H1 (cell line): Measurements from ENCODE around the gene FAM114A2. TPM values are rescaled to one million over a fixed set of nuclear protein-coding genes. Genes with fewer than 3 reads are reported as not detected.

Experiments
- CTCF ChIA-PET: fragments of 300-600 bp; sonication (Branson Sonifier 250); formaldehyde crosslinking; loops from one replicate; lab custom pipeline; 2021; ENCODE audit not compliant: partially characterized antibody; lab: Charles Lee
- POLR2A ChIA-PET: fragments of 300-600 bp; sonication (Branson Sonifier 250); formaldehyde crosslinking; loops from one replicate; lab custom pipeline; 2021; ENCODE audit warnings: inconsistent platforms; ENCODE audit not compliant: partially characterized antibody; lab: Charles Lee
- DNase-seq, 2 experiments: peaks; one replicate each; pipeline versions ENCODE4 v3.0.0 to v3.0.0-alpha.2; 2010 to 2022; ENCODE audit warnings: low spot score in 2 of 2, low read depth in 1 of 2, mixed read lengths in 1 of 2
- FAIRE-seq: peaks from 2 replicates; lab custom pipeline; 2011; peaks lifted over from hg19 to GRCh38; lab: Jason Lieb, UNC
- H2AFZ ChIP-seq: 2 replicates; pipeline ENCODE4 v1.8.1; 2012; ENCODE audit warnings: low read length, inconsistent platforms
- H2AK5ac ChIP-seq: 2 replicates; pipeline ENCODE4 v1.6.1; 2013; ENCODE audit warnings: low read depth, low read length
- H2BK120ac ChIP-seq: replicated peaks from 2 replicates; pipeline ENCODE3; 2013; ENCODE audit warnings: low read depth, low read length, inconsistent platforms
- H2BK12ac ChIP-seq: 2 replicates; pipeline ENCODE4 v1.6.1; 2013; ENCODE audit warnings: low read depth, low read length
- H2BK15ac ChIP-seq: 2 replicates; pipeline ENCODE4 v1.6.1; 2013; ENCODE audit warnings: low read length
- H2BK20ac ChIP-seq: 2 replicates; pipeline ENCODE4 v1.6.1; 2013; ENCODE audit warnings: low read length
- H2BK5ac ChIP-seq: 2 replicates; pipeline ENCODE4 v1.6.1; 2013; ENCODE audit warnings: low read depth, low read length
- H3K14ac ChIP-seq: 2 replicates; pipeline ENCODE4 v1.6.1; 2013; ENCODE audit warnings: inconsistent platforms; ENCODE audit not compliant: insufficient read length
- H3K18ac ChIP-seq: 2 replicates; pipeline ENCODE4 v1.6.1; 2013; ENCODE audit warnings: low read length; ENCODE audit errors: extremely low read depth
- H3K23ac ChIP-seq: 2 replicates; pipeline ENCODE4 v1.6.1; 2013; ENCODE audit warnings: inconsistent platforms; ENCODE audit not compliant: insufficient read length
- H3K23me2 ChIP-seq: 2 replicates; pipeline ENCODE4 v1.6.1; 2013; ENCODE audit warnings: low read depth, low read length
- H3K27ac ChIP-seq: 2 replicates; pipeline ENCODE4 v1.6.1; 2011; ENCODE audit warnings: low read depth, low read length, inconsistent platforms
- H3K27me3 ChIP-seq, 4 experiments: replicated peaks in 1 of 4; 1 replicate in 1 of 4; 2 replicates in 3 of 4; pipeline versions ENCODE4 v1.6.1 to v1.8.1; 2011 to 2013; ENCODE audit warnings: low read length in 3 of 4, mild to moderate bottlenecking in 3 of 4, inconsistent platforms in 2 of 4, mixed read lengths in 2 of 4, moderate library complexity in 1 of 4; ENCODE audit not compliant: control insufficient read depth in 3 of 4, insufficient read depth in 3 of 4; ENCODE audit errors: extremely low read depth in 1 of 4
- H3K36me3 ChIP-seq, 4 experiments: 2 replicates each; pipeline versions ENCODE4 v1.6.1 to v1.8.1; 2011 to 2013; ENCODE audit warnings: mild to moderate bottlenecking in 4 of 4, low read length in 3 of 4, moderate library complexity in 2 of 4, control low read depth in 1 of 4, inconsistent platforms in 1 of 4; ENCODE audit not compliant: insufficient read depth in 4 of 4, control insufficient read depth in 2 of 4
- H3K4ac ChIP-seq: replicated peaks from 2 replicates; pipeline ENCODE3; 2013; ENCODE audit warnings: low read length, low read depth, mixed read lengths, inconsistent platforms; ENCODE audit not compliant: insufficient read length
- H3K4me1 ChIP-seq, 4 experiments: replicated peaks in 1 of 4; 1 replicate in 1 of 4; 2 replicates in 3 of 4; pipeline versions ENCODE4 v1.6.1 to v1.8.1; 2011 to 2013; ENCODE audit warnings: low read length in 3 of 4, inconsistent platforms in 2 of 4, mixed read lengths in 1 of 4; ENCODE audit not compliant: insufficient read depth in 4 of 4, control insufficient read depth in 3 of 4
- H3K4me2 ChIP-seq, 2 experiments: 2 replicates each; pipeline versions ENCODE4 v1.6.1 to v1.8.1; 2011 to 2013; ENCODE audit warnings: low read depth in 2 of 2, low read length in 2 of 2, control low read depth in 1 of 2, inconsistent platforms in 1 of 2, mild to moderate bottlenecking in 1 of 2; ENCODE audit not compliant: insufficient read depth in 1 of 2
- H3K4me3 ChIP-seq, 4 experiments: fragments of 200-600, 300-600 bp in 1 of 4; sonication (generic), shearing (Covaris generic), sonication (Bioruptor Twin) in 1 of 4; 2 replicates each; pipeline versions ENCODE4 v1.5.1 to v1.8.1; 2011 to 2016; ENCODE audit warnings: low read length in 4 of 4, low read depth in 3 of 4, control low read depth in 2 of 4, inconsistent platforms in 2 of 4, mild to moderate bottlenecking in 2 of 4, mixed read lengths in 1 of 4, moderate library complexity in 1 of 4; ENCODE audit not compliant: insufficient read depth in 2 of 4; ENCODE audit errors: extremely low read depth in 1 of 4
- H3K56ac ChIP-seq: replicated peaks from 2 replicates; pipeline ENCODE3; 2013; ENCODE audit warnings: low read depth, mild to moderate bottlenecking, mixed read lengths, low read length, inconsistent platforms; ENCODE audit not compliant: insufficient read length
- H3K79me1 ChIP-seq: 2 replicates; pipeline ENCODE4 v1.6.1; 2013; ENCODE audit warnings: low read depth, low read length, control low read depth
- H3K79me2 ChIP-seq, 2 experiments: 2 replicates each; pipeline versions ENCODE4 v1.6.1 to v1.8.1; 2012 to 2013; ENCODE audit warnings: low read length in 2 of 2, mild to moderate bottlenecking in 2 of 2, inconsistent platforms in 1 of 2; ENCODE audit not compliant: insufficient read depth in 2 of 2, control insufficient read depth in 1 of 2
- H3K9ac ChIP-seq, 4 experiments: replicated peaks in 1 of 4; 1 replicate in 1 of 4; 2 replicates in 3 of 4; pipeline versions ENCODE4 v1.6.1 to v1.8.1; 2011 to 2013; ENCODE audit warnings: low read depth in 3 of 4, low read length in 3 of 4, control low read depth in 2 of 4, mild to moderate bottlenecking in 2 of 4, moderate library complexity in 2 of 4, inconsistent platforms in 1 of 4; ENCODE audit errors: extremely low read depth in 1 of 4
- H3K9me3 ChIP-seq, 2 experiments: 2 replicates each; pipeline versions ENCODE4 v1.6.1 to v1.8.1; 2012 to 2013; ENCODE audit warnings: mild to moderate bottlenecking in 2 of 2, moderate library complexity in 2 of 2, control low read depth in 1 of 2, inconsistent platforms in 1 of 2, low read depth in 1 of 2, low read length in 1 of 2, mixed read lengths in 1 of 2; ENCODE audit not compliant: insufficient read depth in 2 of 2
- H4K20me1 ChIP-seq, 2 experiments: replicated peaks in 1 of 2; 2 replicates each; pipeline versions ENCODE3 to v1.8.1; 2011 to 2013; ENCODE audit warnings: inconsistent platforms in 2 of 2, low read length in 2 of 2, mild to moderate bottlenecking in 1 of 2; ENCODE audit not compliant: insufficient read depth in 2 of 2, control insufficient read depth in 1 of 2
- H4K5ac ChIP-seq: 2 replicates; pipeline ENCODE4 v1.6.1; 2013; ENCODE audit warnings: low read length, low read depth, mixed read lengths, inconsistent platforms; ENCODE audit not compliant: insufficient read length
- H4K8ac ChIP-seq: 2 replicates; pipeline ENCODE4 v1.8.0; 2013; ENCODE audit warnings: mild to moderate bottlenecking, moderate library complexity, low read length, inconsistent platforms; ENCODE audit not compliant: insufficient read depth; ENCODE audit errors: extremely low read depth
- H4K91ac ChIP-seq: replicated peaks from 2 replicates; pipeline ENCODE3; 2013; ENCODE audit warnings: low read length, mixed read lengths, inconsistent platforms; ENCODE audit not compliant: insufficient read length
- BRCA1 ChIP-seq: IDR thresholded peaks from 2 replicates; pipeline ENCODE4 v1.6.1; 2012; ENCODE audit warnings: low read depth, low read length, improper control_type of control experiment
- CHD1 ChIP-seq: IDR thresholded peaks from 2 replicates; pipeline ENCODE4 v1.6.1; 2012; ENCODE audit warnings: low read depth, low read length, improper control_type of control experiment
- EP300 ChIP-seq, 2 experiments: IDR thresholded peaks; 1 replicate in 1 of 2; 2 replicates in 1 of 2; pipeline ENCODE4 v1.6.1; 2011 to 2012; ENCODE audit warnings: low read depth in 2 of 2, low read length in 2 of 2, mild to moderate bottlenecking in 2 of 2, borderline replicate concordance in 1 of 2, inconsistent platforms in 1 of 2, moderate library complexity in 1 of 2
- KDM4A ChIP-seq: IDR thresholded peaks from one replicate; pipeline ENCODE4 v1.7.1; 2012; ENCODE audit warnings: low read depth, mild to moderate bottlenecking, moderate library complexity, low read length, inconsistent platforms; ENCODE audit not compliant: severe bottlenecking
- NRF1 ChIP-seq: IDR thresholded peaks from 2 replicates; pipeline ENCODE4 v1.6.1; 2011; ENCODE audit warnings: mild to moderate bottlenecking, low read depth, low read length, improper control_type of control experiment
- RBBP5 ChIP-seq: IDR thresholded peaks from 2 replicates; pipeline ENCODE4 v1.7.1; 2012; ENCODE audit warnings: low read depth, mild to moderate bottlenecking, inconsistent platforms, low read length, moderate library complexity, borderline replicate concordance
- SP2 ChIP-seq: IDR thresholded peaks from 2 replicates; pipeline ENCODE4 v1.6.1; 2012; ENCODE audit warnings: mild to moderate bottlenecking, low read length, inconsistent platforms
- SP4 ChIP-seq: IDR thresholded peaks from 2 replicates; pipeline ENCODE4 v1.6.1; 2012; ENCODE audit warnings: low read length, inconsistent platforms
- WGBS, 2 experiments: shearing (Covaris generic) in 1 of 2; methylation state at CpG; one replicate each; pipeline versions ENCODE4 v1.1.6 to v1.1.7; 2013 to 2015; ENCODE audit warnings: low lambda C conversion rate in 2 of 2, mixed read lengths in 2 of 2, inconsistent platforms in 1 of 2, low coverage in 1 of 2, missing lambda C conversion rate in 1 of 2; ENCODE audit not compliant: insufficient replicate concordance in 2 of 2, insufficient coverage in 1 of 2, insufficient read length in 1 of 2; ENCODE audit errors: extremely low coverage in 1 of 2, missing lambda C conversion rate in 1 of 2; 5-methylcytosine and 5-hydroxymethylcytosine counted together
- polyA plus RNA-seq, 7 experiments: library from polyadenylated mRNA; depleted of rRNA in 3 of 7; stranded (reverse) in 5 of 7; unstranded in 2 of 7; fragments of >200 nt in 5 of 7; fragments of 200-250 nt in 2 of 7; gene quantifications; 1 replicate in 5 of 7; 2 replicates in 1 of 7; 4 replicates in 1 of 7; pipeline versions ENCODE4 v1.2.1 to v1.2.3, GENCODE V29; 2011 to 2013; ENCODE audit warnings: missing spikeins in 2 of 7, mixed read lengths in 2 of 7
- total RNA-seq: library from RNA; stranded (reverse); fragmentation: NEBNext Ultra II Directional; extraction: Animal tissue kit (Norgen Biotek cat#: 25700); gene quantifications from 2 replicates; pipeline ENCODE4 v1.2.1, GENCODE V29; 2021
- TF ChIP-seq, protein P1 (sequence below): IDR thresholded peaks from 2 replicates; pipeline ENCODE4 v1.6.1; 2011; ENCODE audit warnings: low read length, improper control_type of control experiment

FAM114A2 gene
- total and polyA plus RNA-seq, 2 of the 8 experiments (the other 6 are each of a cell fraction or from before 2014, with no cell fraction given): 3.8 to 9.2 TPM

DNA sequence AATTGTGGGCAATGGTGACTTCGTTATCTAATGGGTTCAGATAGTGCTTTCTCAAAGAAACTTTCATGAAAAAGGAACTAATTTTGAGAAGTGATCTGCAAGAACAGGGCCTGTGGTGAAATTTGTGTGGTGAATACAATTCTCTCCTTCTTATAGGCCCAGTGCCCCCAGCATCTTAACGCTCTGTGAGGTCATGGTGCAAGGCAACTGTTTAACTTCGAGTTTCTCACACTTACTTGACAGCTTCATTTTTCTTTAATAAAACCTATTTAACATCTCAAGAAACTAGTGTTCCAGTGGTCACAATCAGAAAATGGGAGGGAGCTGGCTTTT, 69.2 kb downstream of the FAM114A2 start:
- Histone ChIP-seq H3K23me2 (peaks cover 2% of the 10 kb centered on the region; the same call in 1 of the 2 replicates), H2BK12ac (no peak overlapping the region), H4K91ac (no peak overlapping the region), H4K5ac (no peak overlapping the region), H3K27ac (no peak overlapping the region), H4K8ac (no peak overlapping the region), H3K4me3 (no peak overlapping the region), H2BK15ac (no peak overlapping the region), H4K20me1 (no peaks in the 10 kb centered on the region), H3K36me3 (no peaks in the 10 kb centered on the region), H2BK5ac (no peak overlapping the region), H3K79me2 (no peaks in the 10 kb centered on the region), H3K27me3 (peaks cover 0 to 2% (median 0%) of the 10 kb centered on the region in 4 experiments; a peak in 2 of 7 replicates), H3K9me3 (no peaks in the 10 kb centered on the region), H3K4ac (no peak overlapping the region), H3K23ac (no peak overlapping the region), H3K56ac (no peak overlapping the region)
- FAIRE-seq: no peak
- CTCF ChIA-PET: interaction anchor here (0.6 to 1.2 kb wide), 5 partner anchors 19 to 821 kb away, joined by 3 read pairs; no protein-coding TSS in a partner anchor
- WGBS, 2 experiments: 84% methylated on average over 3 of the region's 3 CpGs; no CpG with 5 or more reads in 1 of the 2 experiments
- TF ChIP-seq SP2: no peak
- TF ChIP-seq NRF1: no peak
- no peak for TF ChIP-seq BRCA1
- TF ChIP-seq KDM4A: no peak
- TF ChIP-seq RBBP5: no peak
- TF ChIP-seq SP4: no peak
- TF ChIP-seq, protein P1, sequence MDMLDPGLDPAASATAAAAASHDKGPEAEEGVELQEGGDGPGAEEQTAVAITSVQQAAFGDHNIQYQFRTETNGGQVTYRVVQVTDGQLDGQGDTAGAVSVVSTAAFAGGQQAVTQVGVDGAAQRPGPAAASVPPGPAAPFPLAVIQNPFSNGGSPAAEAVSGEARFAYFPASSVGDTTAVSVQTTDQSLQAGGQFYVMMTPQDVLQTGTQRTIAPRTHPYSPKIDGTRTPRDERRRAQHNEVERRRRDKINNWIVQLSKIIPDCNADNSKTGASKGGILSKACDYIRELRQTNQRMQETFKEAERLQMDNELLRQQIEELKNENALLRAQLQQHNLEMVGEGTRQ: no peak
- TF ChIP-seq EP300 (IDR thresholded peaks at IDR 0.05; ENCODE audit: borderline replicate concordance in 1 of 2, low read depth in 2 of 2, low read length in 2 of 2): no peak
- TF ChIP-seq CHD1: no peak
- TF ChIP-seq, all 59 proteins: peak for 0
- DNase-seq: no peak
- Histone ChIP-seq H2BK120ac (no peak overlapping the region), H2AK5ac (no peak overlapping the region), H3K4me2 (no peak overlapping the region), H2BK20ac (no peak overlapping the region), H2AFZ (no peak overlapping the region), H3K4me1 (peaks cover 0 to 4% (median 2%) of the 10 kb centered on the region in 4 experiments; a peak in 3 of 7 replicates), H3K14ac (no peak overlapping the region), H3K79me1 (no peaks in the 10 kb centered on the region), H3K9ac (no peak overlapping the region), H3K18ac (no peak overlapping the region)
- POLR2A ChIA-PET: no interaction called here
